Hepatocyte (in vitro differentiated cells): ENCODE results near the gene HMGXB3.
"Not testable (repeated sequence)": the region's sequence is repeated elsewhere in the genome, so short reads cannot be mapped to it uniquely, and the experiment has no call there.

ENCODE experiments used
- CTCF ChIP-seq: fragments of 200-600 bp; sonication (generic); IDR thresholded peaks from 2 replicates; pipeline ENCODE4 v1.5.1; 2016; ENCODE audit warnings: antibody characterized with exemption, mild to moderate bottlenecking; ENCODE audit not compliant: poor library complexity
- EZH2phosphoT487 ChIP-seq: fragments of 200-600 bp; sonication (generic); IDR thresholded peaks from one replicate; pipeline ENCODE4 v1.6.1; 2018; ENCODE audit warnings: antibody characterized with exemption, mild to moderate bottlenecking, low read depth, moderate library complexity; ENCODE audit not compliant: unreplicated experiment, severe bottlenecking

GRCh38 chr5:150050172-150050811 is 49.8 kb downstream of the HMGXB3 start:
- TF ChIP-seq CTCF, EZH2phosphoT487: not testable (repeated sequence)
